ENCODE data around the gene GGN. TPM values are rescaled to one million over a fixed set of nuclear protein-coding genes. Genes with fewer than 3 reads are reported as not detected.
A peak's percentile ranks its signal among the peaks of the same experiment; 100 is the strongest.
"Not testable (repeated sequence)": the region's sequence is repeated elsewhere in the genome, so short reads cannot be mapped to it uniquely, and the experiment has no call there.

GGN gene
- total RNA-seq, 2 experiments from 2014 or later, result 0.41 to 1.2 TPM

DNA sequence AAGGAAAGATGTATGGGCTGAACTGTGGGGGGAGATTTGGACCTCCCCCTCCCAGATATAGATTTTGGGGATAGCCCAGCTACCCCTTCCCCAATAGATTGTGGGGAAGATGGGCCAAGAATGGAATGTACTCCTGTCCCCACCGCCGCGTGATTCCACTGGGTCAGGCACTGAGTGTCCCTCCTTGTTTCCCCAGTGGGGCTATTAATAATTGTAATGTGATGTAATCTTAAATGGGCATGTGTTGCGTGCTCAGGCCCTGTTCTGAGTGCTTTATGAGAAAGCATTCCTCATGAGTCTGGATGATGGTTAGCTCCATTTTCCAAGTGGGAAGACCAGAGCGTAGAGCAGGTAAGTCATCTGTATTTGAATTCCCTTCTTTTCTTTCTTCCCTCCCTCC lies 12.1 kb downstream of the GGN start:
- no peaks in the 10 kb centered on the region for H3K27me3 Mint-ChIP-seq
- DNase-seq, result no peak
- CTCF ChIA-PET, result interaction anchor here (0.7 to 5.3 kb wide), 6 partner anchors 12 to 554 kb away, joined by 3 to 40 read pairs (median 6); partner anchors contain the start of genes FAM98C and SARS2
- H3K4me1 Mint-ChIP-seq (ENCODE audit: low read depth), result peaks cover 22% of the 10 kb centered on the region
- POLR2A ChIA-PET, result interaction anchor here (0.6 to 3.1 kb wide), 3 partner anchors 11 to 59 kb away, joined by 3 to 28 read pairs (median 3); partner anchors contain the start of gene GGN
- peaks cover 38% of the 10 kb centered on the region for H3K36me3 Mint-ChIP-seq
- intact Hi-C loops (cut with micrococcal nuclease), result no loop called here
- no peak overlapping the region for H3K27ac Mint-ChIP-seq
- H3K9me3 Mint-ChIP-seq, result no peaks in the 10 kb centered on the region
- H3K4me3 Mint-ChIP-seq, result peak overlapping the region; percentile 86

GRCh38 chr19:38375098-38375493 lies 12.7 kb downstream of the GGN start:
- Mint-ChIP-seq H3K9me3 (no peaks in the 10 kb centered on the region), H3K27me3 (no peaks in the 10 kb centered on the region), H3K4me1 (ENCODE audit: low read depth) (peaks cover 22% of the 10 kb centered on the region), H3K36me3 (peaks cover 35% of the 10 kb centered on the region), H3K4me3 (peak overlapping the region; percentile 86), H3K27ac (peak overlapping the region; percentile 87)
- DNase-seq, result no peak
- CTCF ChIA-PET, result interaction anchor here (1.0 to 5.3 kb wide), 10 partner anchors 10 to 325 kb away, joined by 3 to 40 read pairs (median 6); partner anchors contain the start of genes CATSPERG, FAM98C and GGN
- intact Hi-C loops (cut with micrococcal nuclease), result no loop called here
- POLR2A ChIA-PET, result interaction anchor here (1.2 to 3.1 kb wide), 5 partner anchors 9 to 474 kb away, joined by 3 to 28 read pairs (median 7); partner anchors contain the start of genes CATSPERG and GGN

GRCh38 chr19:38374332-38375097 lies 13.3 kb downstream of the GGN start, which contains the start of gene PSMD8:
Gene PSMD8 (plus strand): TSS chr19:38374571. CDS start chr19:38374602, 31 bp downstream.
- Mint-ChIP-seq H3K36me3 (peaks cover 31% of the 10 kb centered on the region), H3K27me3 (no peaks in the 10 kb centered on the region), H3K4me1 (ENCODE audit: low read depth) (peaks cover 21% of the 10 kb centered on the region), H3K9me3 (no peaks in the 10 kb centered on the region), H3K4me3 (peak within 1 kb of the TSS; percentile 86), H3K27ac (peak within 1 kb of the TSS; percentile 87)
- intact Hi-C loops (cut with micrococcal nuclease), result loop anchor here (1.0 kb wide), 5 partner anchors 14 to 467 kb away; partner anchors contain the start of genes GGN, SIPA1L3 and SPRED3
- POLR2A ChIA-PET, result interaction anchor here (0.6 to 3.1 kb wide), 17 partner anchors 9 to 475 kb away, joined by 3 to 28 read pairs (median 4); partner anchors contain the start of genes CATSPERG, EIF3K, FAM98C and GGN
- DNase-seq, result peak; percentile 99
- CTCF ChIA-PET, result interaction anchor here (0.7 to 5.3 kb wide), 22 partner anchors 11 to 556 kb away, joined by 3 to 40 read pairs (median 4); partner anchors contain the start of genes CATSPERG, FAM98C, GGN and MRPS12

- CTCF ChIA-PET, result interaction anchor here (0.7 to 5.3 kb wide), 21 partner anchors 11 to 556 kb away, joined by 3 to 40 read pairs (median 4); partner anchors contain the start of genes CATSPERG, FAM98C, GGN and MRPS12
- DNase-seq, result no peak
- Mint-ChIP-seq H3K27me3 (no peaks in the 10 kb centered on the region), H3K36me3 (peaks cover 25% of the 10 kb centered on the region), H3K9me3 (no peaks in the 10 kb centered on the region), H3K4me3 (peak overlapping the region; percentile 86), H3K27ac (peak overlapping the region; percentile 66), H3K4me1 (ENCODE audit: low read depth) (peaks cover 20% of the 10 kb centered on the region)
- POLR2A ChIA-PET, result interaction anchor here (0.7 to 3.1 kb wide), 16 partner anchors 10 to 475 kb away, joined by 3 to 28 read pairs (median 4); partner anchors contain the start of genes CATSPERG, EIF3K, FAM98C and GGN
- intact Hi-C loops (cut with micrococcal nuclease), result loop anchor here (1.0 kb wide), 5 partner anchors 14 to 467 kb away; partner anchors contain the start of genes GGN, SIPA1L3 and SPRED3
Measured at GRCh38 chr19:38373907-38374331, 13.9 kb downstream of the GGN start.

DNA sequence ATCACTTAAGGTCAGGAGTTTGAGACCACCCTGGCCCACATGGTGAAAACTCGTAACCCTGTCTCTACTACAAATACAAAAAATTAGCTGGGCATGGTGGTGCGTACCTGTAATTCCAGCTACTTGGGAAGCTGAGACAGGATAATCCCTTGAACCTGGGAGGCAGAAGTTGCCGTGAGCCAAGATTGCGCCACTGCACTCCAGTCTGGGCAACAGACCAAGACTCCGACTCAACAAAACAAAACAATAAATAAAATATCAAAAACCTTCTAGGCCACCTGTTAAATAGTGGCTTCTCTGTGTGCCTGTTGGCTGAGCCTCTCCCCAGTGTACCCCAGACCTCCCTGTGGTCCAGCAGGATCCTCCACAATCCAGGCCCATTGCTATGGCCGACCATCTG lies 16.8 kb downstream of the GGN start:
- CTCF ChIA-PET, result interaction anchor here (0.6 kb wide), 1 partner anchor 24 kb away, joined by 3 read pairs; no protein-coding TSS in a partner anchor
- Mint-ChIP-seq H3K27me3 (no peaks in the 10 kb centered on the region), H3K4me3 (no peak overlapping the region), H3K27ac (no peak overlapping the region), H3K36me3 (peaks cover 14% of the 10 kb centered on the region), H3K4me1 (ENCODE audit: low read depth) (peaks cover 12% of the 10 kb centered on the region), H3K9me3 (no peaks in the 10 kb centered on the region)
- POLR2A ChIA-PET, result no interaction called here
- DNase-seq, result no peak
- intact Hi-C loops (cut with micrococcal nuclease), result no loop called here

DNA sequence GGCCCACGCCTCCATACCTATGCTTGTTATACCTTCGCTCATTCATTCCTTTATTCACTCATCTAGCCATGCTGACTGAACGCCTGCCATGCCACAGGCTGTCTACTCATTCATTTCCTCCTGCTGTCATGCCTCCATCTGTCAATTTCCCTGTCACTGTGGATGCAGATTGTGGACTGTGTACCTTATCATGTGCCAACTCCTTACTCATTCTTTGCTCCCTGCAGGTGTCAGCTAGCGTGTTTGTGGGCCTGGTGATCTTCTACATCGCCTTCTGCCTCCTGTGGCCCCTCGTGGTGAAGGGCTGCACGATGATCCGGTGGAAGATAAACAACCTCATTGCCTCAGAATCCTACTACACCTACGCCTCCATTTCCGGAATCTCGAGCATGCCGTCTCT lies 17.5 kb downstream of the GGN start:
- POLR2A ChIA-PET, result no interaction called here
- Mint-ChIP-seq H3K9me3 (no peaks in the 10 kb centered on the region), H3K27me3 (no peaks in the 10 kb centered on the region), H3K36me3 (peaks cover 7% of the 10 kb centered on the region), H3K27ac (no peak overlapping the region), H3K4me3 (no peak overlapping the region), H3K4me1 (ENCODE audit: low read depth) (peaks cover 5% of the 10 kb centered on the region)
- no peak for DNase-seq
- CTCF ChIA-PET, result no interaction called here
- intact Hi-C loops (cut with micrococcal nuclease), result no loop called here

GRCh38 chr19:38369584-38369983 lies 18.2 kb downstream of the GGN start:
- H3K27ac Mint-ChIP-seq, result no peak overlapping the region
- CTCF ChIA-PET, result no interaction called here
- no peak for DNase-seq
- POLR2A ChIA-PET, result no interaction called here
- no peaks in the 10 kb centered on the region for H3K4me1 Mint-ChIP-seq (ENCODE audit: low read depth)
- peaks cover under 1% of the 10 kb centered on the region for H3K36me3 Mint-ChIP-seq
- no peak overlapping the region for H3K4me3 Mint-ChIP-seq
- no peaks in the 10 kb centered on the region for H3K27me3 Mint-ChIP-seq
- no peaks in the 10 kb centered on the region for H3K9me3 Mint-ChIP-seq
- intact Hi-C loops (cut with micrococcal nuclease), result no loop called here

GRCh38 chr19:38367041-38367440 lies 20.8 kb downstream of the GGN start:
- no peak for DNase-seq
- POLR2A ChIA-PET, result interaction anchor here (1.2 kb wide), 1 partner anchor 16 kb away, joined by 3 read pairs; no protein-coding TSS in a partner anchor

GRCh38 chr19:38362946-38363688 lies 24.7 kb downstream of the GGN start:
- not testable (repeated sequence) for H3K9me3 Mint-ChIP-seq; H3K4me1 Mint-ChIP-seq (ENCODE audit: low read depth); H3K36me3 Mint-ChIP-seq; DNase-seq; H3K27ac Mint-ChIP-seq
- intact Hi-C loops (cut with micrococcal nuclease), result loop anchor here (1.0 kb wide), 1 partner anchor 27 kb away; no protein-coding TSS in a partner anchor
- H3K4me3 Mint-ChIP-seq, result peak overlapping the region; percentile 16
- ChIA-PET CTCF (interaction anchor here (0.6 to 1.9 kb wide), 2 partner anchors 11 to 27 kb away, joined by 3 to 8 read pairs; partner anchors contain the start of genes CATSPERG and PSMD8), POLR2A (interaction anchor here (1.3 kb wide), 1 partner anchor 11 kb away, joined by 4 read pairs; the partner anchor contains the start of gene PSMD8)
- H3K27me3 Mint-ChIP-seq, result peaks cover 12% of the 10 kb centered on the region

More at GRCh38 chr19:38367041-38367440, 20.8 kb downstream of the GGN start:
- Mint-ChIP-seq H3K27ac (no peak overlapping the region), H3K36me3 (no peaks in the 10 kb centered on the region), H3K9me3 (no peaks in the 10 kb centered on the region), H3K27me3 (no peaks in the 10 kb centered on the region), H3K4me3 (no peak overlapping the region), H3K4me1 (ENCODE audit: low read depth) (peaks cover 1% of the 10 kb centered on the region)
- CTCF ChIA-PET, result interaction anchor here (0.8 kb wide), 1 partner anchor 31 kb away, joined by 4 read pairs; the partner anchor contains the start of gene CATSPERG
- intact Hi-C loops (cut with micrococcal nuclease), result no loop called here

GRCh38 chr19:38362076-38362945 lies 25.5 kb downstream of the GGN start:
- POLR2A ChIA-PET, result interaction anchor here (0.9 to 2.1 kb wide), 3 partner anchors 12 to 25 kb away, joined by 3 to 8 read pairs (median 4); partner anchors contain the start of genes GGN and PSMD8
- no peaks in the 10 kb centered on the region for H3K36me3 Mint-ChIP-seq
- peak overlapping the region; percentile 82 for H3K4me3 Mint-ChIP-seq
- no peaks in the 10 kb centered on the region for H3K9me3 Mint-ChIP-seq
- peak; percentile 94 for DNase-seq
- CTCF ChIA-PET, result interaction anchor here (0.6 to 1.9 kb wide), 4 partner anchors 12 to 119 kb away, joined by 3 to 8 read pairs (median 4); partner anchors contain the start of genes CATSPERG and PSMD8
- intact Hi-C loops (cut with micrococcal nuclease), result loop anchor here (1.0 kb wide), 1 partner anchor 26 kb away; no protein-coding TSS in a partner anchor
- peaks cover 8% of the 10 kb centered on the region for H3K4me1 Mint-ChIP-seq (ENCODE audit: low read depth)
- H3K27me3 Mint-ChIP-seq, result peaks cover 12% of the 10 kb centered on the region
- H3K27ac Mint-ChIP-seq, result peak overlapping the region; percentile 71

Data from activated CD4-positive, alpha-beta memory T cell treated with anti-CD3 and anti-CD28 coated beads for 36 hours (primary cell).